ENCODE results near the gene SIGLEC9. TPM values are rescaled to one million over a fixed set of nuclear protein-coding genes. Genes with fewer than 3 reads are reported as not detected.
A peak's percentile ranks its signal among the peaks of the same experiment; 100 is the strongest.

The SIGLEC9 gene
- total and polyA plus RNA-seq, 8 donors = 0.19 to 4.1 (median 0.91) TPM

DNA sequence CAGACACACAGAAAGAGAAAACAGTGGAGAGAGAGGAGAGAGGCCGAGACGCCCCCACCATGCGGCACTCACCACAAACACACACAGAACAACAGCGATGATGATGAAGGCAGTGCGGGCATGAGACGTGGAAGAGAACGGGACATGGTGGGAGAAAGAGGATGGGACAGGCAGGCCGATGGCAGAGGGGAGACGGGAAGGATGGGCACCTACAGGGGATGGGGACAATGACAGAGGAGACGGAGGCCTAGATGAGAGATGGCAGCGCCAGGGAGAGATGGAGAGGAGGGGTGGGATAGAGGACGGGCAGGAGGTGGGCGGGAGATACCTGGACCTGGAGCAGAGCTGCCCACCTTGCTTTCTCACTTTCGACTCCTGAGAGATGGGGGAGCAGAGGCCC lies 40.9 kb upstream of the SIGLEC9 start:
- intact Hi-C loops (cut with DNase I) = no loop called here
- DNase-seq = no peak
- TF ChIP-seq CTCF (IDR thresholded peaks at IDR 0.05) = no peak
- ATAC-seq = no peak
- H3K4me3 ChIP-seq = no peak overlapping the region
- no peaks in the 10 kb centered on the region for H3K9me3 ChIP-seq
- H3K4me1 ChIP-seq = peaks cover 6 to 8% (median 7%) of the 10 kb centered on the region in 3 donors
- H3K27me3 ChIP-seq = no peaks in the 10 kb centered on the region
- no peaks in the 10 kb centered on the region for H3K36me3 ChIP-seq
- WGBS, 2 donors = 84% methylated on average over 13 to 14 of the region's 14 CpGs
- no peak overlapping the region for H3K27ac ChIP-seq
- no peak for FAIRE-seq

GRCh38 chr19:51084505-51084904 lies 40.2 kb upstream of the SIGLEC9 start:
- WGBS, 2 donors = 81 to 84% methylated on average over 7 of the region's 7 CpGs
- DNase-seq = no peak

GRCh38 chr19:51086153-51086850 lies 38.4 kb upstream of the SIGLEC9 start:
- intact Hi-C loops (cut with DNase I) = no loop called here
- 40 to 51% methylated on average over 18 of the region's 18 CpGs for WGBS, 2 donors
- peak; percentile 79 to 96 (median 92) for DNase-seq
- ATAC-seq = peak; percentile 96 to 98 (median 97)
- H3K36me3 ChIP-seq = no peaks in the 10 kb centered on the region
- FAIRE-seq = no peak
- H3K4me3 ChIP-seq = no peak overlapping the region
- H3K27me3 ChIP-seq = no peaks in the 10 kb centered on the region
- no peaks in the 10 kb centered on the region for H3K9me3 ChIP-seq
- peak overlapping the region in 2 of 4 donors; percentile 33 to 50 for H3K27ac ChIP-seq
- no peak for TF ChIP-seq CTCF (IDR thresholded peaks at IDR 0.05)
- peaks cover 6 to 8% (median 7%) of the 10 kb centered on the region in 3 donors for H3K4me1 ChIP-seq

More at GRCh38 chr19:51084505-51084904, 40.2 kb upstream of the SIGLEC9 start:
- Histone ChIP-seq H3K27me3 (no peaks in the 10 kb centered on the region), H3K36me3 (no peaks in the 10 kb centered on the region), H3K27ac (no peak overlapping the region), H3K4me3 (no peak overlapping the region), H3K9me3 (no peaks in the 10 kb centered on the region), H3K4me1 (peaks cover 6 to 8% (median 7%) of the 10 kb centered on the region in 3 donors)
- intact Hi-C loops (cut with DNase I) = no loop called here
- TF ChIP-seq CTCF (IDR thresholded peaks at IDR 0.05) = no peak
- no peak for ATAC-seq
- FAIRE-seq = no peak

GRCh38 chr19:51089786-51090185 lies 34.9 kb upstream of the SIGLEC9 start:
- 90 to 91% methylated on average over 17 of the region's 17 CpGs for WGBS, 2 donors
- DNase-seq (no peak), ATAC-seq (no peak), FAIRE-seq (no peak)
- H3K27me3 ChIP-seq = no peaks in the 10 kb centered on the region
- no peaks in the 10 kb centered on the region for H3K9me3 ChIP-seq
- no peak overlapping the region for H3K27ac ChIP-seq
- peaks cover 6 to 8% (median 7%) of the 10 kb centered on the region in 3 donors for H3K4me1 ChIP-seq
- no peak for TF ChIP-seq CTCF (IDR thresholded peaks at IDR 0.05)
- no peaks in the 10 kb centered on the region for H3K36me3 ChIP-seq
- no peak overlapping the region for H3K4me3 ChIP-seq
- intact Hi-C loops (cut with DNase I) = loop anchor here in 2 of 3 donors (5.0 kb wide), 3 partner anchors 62 to 157 kb away; partner anchors contain the start of gene KLK11 (in 1 of the 2)

DNA sequence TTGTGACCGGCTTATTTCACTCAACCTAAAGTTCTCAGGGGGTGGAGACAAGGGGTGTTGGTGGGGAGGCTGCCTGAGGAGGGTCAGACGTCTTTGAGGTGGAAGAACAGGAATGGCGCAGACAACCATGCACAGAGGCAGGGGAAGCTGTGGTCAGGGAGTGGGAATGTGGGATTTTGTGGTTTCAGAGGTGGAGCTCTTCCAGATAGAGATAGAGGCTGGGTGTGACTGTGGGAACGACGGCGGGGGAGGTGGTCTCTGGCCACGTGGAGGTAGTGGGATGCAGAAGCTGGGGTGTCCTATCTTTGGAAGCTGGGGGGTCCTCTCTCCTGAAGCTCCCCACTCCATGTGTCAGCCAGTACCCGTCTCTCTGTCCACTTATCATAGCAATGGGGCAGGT lies 34.2 kb upstream of the SIGLEC9 start:
- TF ChIP-seq CTCF (IDR thresholded peaks at IDR 0.05) = no peak
- H3K9me3 ChIP-seq = no peaks in the 10 kb centered on the region
- H3K27me3 ChIP-seq = no peaks in the 10 kb centered on the region
- intact Hi-C loops (cut with DNase I) = loop anchor here in 2 of 3 donors (5.0 kb wide), 3 partner anchors 63 to 158 kb away; partner anchors contain the start of gene KLK11 (in 1 of the 2)
- H3K4me3 ChIP-seq = no peak overlapping the region
- no peak overlapping the region for H3K27ac ChIP-seq
- FAIRE-seq (no peak), DNase-seq (no peak), ATAC-seq (no peak)
- no peaks in the 10 kb centered on the region for H3K36me3 ChIP-seq
- 71 to 77% methylated on average over 8 of the region's 8 CpGs for WGBS, 2 donors
- peaks cover 4 to 6% (median 5%) of the 10 kb centered on the region in 3 donors for H3K4me1 ChIP-seq
